H7 (cell line): ENCODE data around the gene TNNI3K. TPM values are rescaled to one million over a fixed set of nuclear protein-coding genes. Genes with fewer than 3 reads are reported as not detected.
"Not testable (repeated sequence)": the region's sequence is repeated elsewhere in the genome, so short reads cannot be mapped to it uniquely, and the experiment has no call there.

Source experiments
- DNase-seq: peaks from one replicate; pipeline ENCODE4 v3.0.0; 2012
- H3K27me3 ChIP-seq: 2 replicates; pipeline ENCODE4 v1.6.0; 2011; ENCODE audit warnings: mild to moderate bottlenecking, low read length; ENCODE audit not compliant: control insufficient read depth, insufficient read depth
- H3K36me3 ChIP-seq: replicated peaks from 2 replicates; pipeline ENCODE4 v1.5.1; 2011; ENCODE audit warnings: low read length; ENCODE audit not compliant: control insufficient read depth, insufficient read depth
- H3K4me3 ChIP-seq: 2 replicates; pipeline ENCODE4 v1.5.1; 2011; ENCODE audit warnings: low read depth, mild to moderate bottlenecking, control low read depth, low read length, moderate library complexity; ENCODE audit not compliant: insufficient read depth
- total RNA-seq: library from RNA; depleted of rRNA; stranded (reverse); fragments of >200 nt; shearing (Covaris generic); gene quantifications from 2 replicates; pipeline ENCODE4 v1.2.3, GENCODE V29; 2014

Gene TNNI3K
- total RNA-seq, 1 experiment from 2014 or later: not detected

- DNase-seq: no peak
- Histone ChIP-seq H3K4me3 (no peak overlapping the region), H3K36me3 (no peaks in the 10 kb centered on the region)
Measured at GRCh38 chr1:74247881-74248528, 12.8 kb downstream of the TNNI3K start.

GRCh38 chr1:74253243-74253824 is 18.1 kb downstream of the TNNI3K start:
- H3K27me3 ChIP-seq, H3K36me3 ChIP-seq, H3K4me3 ChIP-seq, DNase-seq: not testable (repeated sequence)

More at GRCh38 chr1:74247881-74248528, 12.8 kb downstream of the TNNI3K start:
- H3K27me3 ChIP-seq: peaks cover 6% of the 10 kb centered on the region

DNA sequence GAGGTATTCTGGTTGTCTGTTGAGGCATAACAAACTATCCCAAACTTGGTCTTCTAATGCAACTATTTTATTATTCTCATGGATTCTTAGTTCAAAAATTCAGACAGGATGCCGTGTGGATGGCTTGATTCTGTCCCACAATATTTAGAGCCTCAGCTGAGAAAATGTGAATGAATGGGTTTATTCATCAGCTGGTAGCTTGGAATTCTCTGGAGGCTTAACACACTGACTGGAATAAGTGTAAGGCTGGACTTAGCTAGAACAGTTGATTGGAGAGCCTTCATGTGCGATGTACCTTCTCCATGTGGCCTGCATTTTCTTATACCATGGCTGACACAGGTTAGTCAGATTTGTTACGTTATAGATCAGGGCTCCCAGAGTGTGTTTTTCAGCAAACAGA is 30.8 kb downstream of the TNNI3K start:
- DNase-seq: no peak
- no peaks in the 10 kb centered on the region for H3K27me3 ChIP-seq
- no peaks in the 10 kb centered on the region for H3K36me3 ChIP-seq
- no peak overlapping the region for H3K4me3 ChIP-seq

DNA sequence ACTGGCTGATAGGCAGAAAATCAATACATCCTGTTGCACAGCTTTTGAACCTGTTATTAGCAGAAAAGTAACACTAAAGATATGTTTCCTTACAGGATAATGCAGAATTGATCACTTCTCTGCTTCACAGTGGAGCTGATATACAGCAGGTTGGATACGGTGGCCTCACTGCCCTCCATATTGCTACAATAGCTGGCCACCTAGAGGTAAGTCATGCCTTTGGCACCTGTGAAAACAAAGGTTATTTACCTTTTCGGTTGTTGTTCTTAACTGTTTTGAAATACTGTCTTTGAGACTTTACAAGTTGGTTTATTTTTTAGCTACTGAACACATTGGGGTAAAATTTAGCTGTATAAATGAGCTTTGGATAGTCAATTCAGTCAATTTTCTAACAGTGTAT is 36.3 kb downstream of the TNNI3K start:
- no peak for DNase-seq

DNA sequence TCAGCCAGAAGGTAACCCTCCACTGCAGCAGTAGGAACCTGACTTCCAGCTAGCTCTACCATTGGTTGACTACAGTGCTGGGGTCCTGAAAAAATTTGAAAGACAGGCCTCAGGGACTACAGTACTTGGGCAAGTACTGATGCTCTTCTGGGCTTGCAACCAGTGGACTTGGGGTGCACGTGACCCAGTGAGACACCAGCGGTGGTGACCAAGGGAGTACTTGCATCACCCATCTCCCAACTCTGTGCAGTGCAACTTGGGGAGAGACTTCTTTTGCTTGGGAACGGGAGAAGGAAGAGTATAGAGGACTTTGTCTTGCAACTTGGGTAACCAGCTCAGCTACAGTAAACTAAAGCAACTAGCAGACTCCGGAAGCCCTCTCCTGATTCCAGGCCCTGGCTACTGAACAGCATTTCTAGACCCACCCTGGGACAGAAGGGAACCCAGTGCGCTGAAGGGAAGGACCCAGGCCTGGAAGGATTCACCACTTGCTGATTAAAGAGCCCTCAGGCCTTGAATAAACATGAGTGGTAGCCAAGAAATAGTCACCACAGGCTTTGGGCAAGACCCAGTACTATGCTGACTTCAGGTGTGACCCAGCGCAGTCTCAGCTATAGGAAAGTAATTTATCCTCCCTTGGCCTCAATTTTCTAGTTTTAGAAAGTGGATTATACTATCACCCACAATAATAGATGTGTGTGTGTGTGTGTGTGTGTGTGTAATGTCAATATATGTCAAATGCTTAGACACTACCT is 45.6 kb downstream of the TNNI3K start:
- no peaks in the 10 kb centered on the region for H3K36me3 ChIP-seq
- DNase-seq: no peak

More for the DNA sequence above, 36.3 kb downstream of the TNNI3K start:
- Histone ChIP-seq H3K4me3 (no peak overlapping the region), H3K27me3 (no peaks in the 10 kb centered on the region), H3K36me3 (no peaks in the 10 kb centered on the region)

DNA sequence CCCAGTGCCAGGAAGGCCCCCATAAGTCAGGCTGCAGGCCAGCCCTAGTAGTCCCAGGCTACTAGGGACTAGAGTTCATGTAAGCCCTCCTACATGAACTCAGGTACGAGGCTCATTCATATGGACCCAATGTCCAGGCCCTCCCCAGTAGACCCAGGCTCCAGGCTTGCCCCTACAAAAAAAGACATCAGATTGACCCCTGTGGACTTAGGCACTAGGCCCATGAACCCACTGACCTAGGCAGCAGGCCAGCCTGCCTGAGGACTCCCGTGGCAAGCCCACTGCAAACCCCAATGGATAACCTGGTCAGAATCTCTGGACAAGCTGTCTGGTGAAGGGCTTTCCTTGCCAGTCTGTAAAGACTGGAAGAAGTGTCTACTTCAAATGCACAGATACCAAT is 51.2 kb downstream of the TNNI3K start:
- no peaks in the 10 kb centered on the region for H3K27me3 ChIP-seq
- H3K36me3 ChIP-seq: no peaks in the 10 kb centered on the region
- no peak for DNase-seq
- H3K4me3 ChIP-seq: no peak overlapping the region

More for the DNA sequence above, 45.6 kb downstream of the TNNI3K start:
- Histone ChIP-seq H3K27me3 (no peaks in the 10 kb centered on the region), H3K4me3 (no peak overlapping the region)

GRCh38 chr1:74314438-74314837 is 79.3 kb downstream of the TNNI3K start:
- DNase-seq: no peak
- Histone ChIP-seq H3K4me3 (no peak overlapping the region), H3K36me3 (no peaks in the 10 kb centered on the region), H3K27me3 (no peaks in the 10 kb centered on the region)

- DNase-seq: no peak
- H3K36me3 ChIP-seq: no peaks in the 10 kb centered on the region
- H3K27me3 ChIP-seq: no peaks in the 10 kb centered on the region
- no peak overlapping the region for H3K4me3 ChIP-seq
Measured at GRCh38 chr1:74316302-74316701, 81.1 kb downstream of the TNNI3K start.

DNA sequence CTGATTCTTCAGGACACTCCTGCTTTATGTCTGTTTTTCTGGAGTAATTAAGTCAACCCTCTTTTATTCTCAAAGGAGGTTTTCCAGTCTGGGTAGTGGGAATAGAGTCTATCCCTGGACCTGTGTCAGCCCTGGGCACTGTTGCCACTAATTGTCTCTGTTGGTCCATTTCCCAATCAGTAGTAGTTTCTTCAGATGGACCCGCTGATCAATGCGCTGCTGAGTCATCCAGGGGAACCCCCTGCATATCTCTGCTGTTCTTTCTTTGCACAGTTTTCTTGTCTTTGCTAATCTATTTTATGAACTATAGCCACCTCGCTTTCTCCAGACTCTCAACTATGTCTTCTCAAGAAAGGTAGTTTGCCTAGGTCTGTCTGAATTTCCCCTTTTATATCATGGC is 82.5 kb downstream of the TNNI3K start:
- no peak for DNase-seq
- no peaks in the 10 kb centered on the region for H3K36me3 ChIP-seq
- no peaks in the 10 kb centered on the region for H3K27me3 ChIP-seq
- no peak overlapping the region for H3K4me3 ChIP-seq

DNA sequence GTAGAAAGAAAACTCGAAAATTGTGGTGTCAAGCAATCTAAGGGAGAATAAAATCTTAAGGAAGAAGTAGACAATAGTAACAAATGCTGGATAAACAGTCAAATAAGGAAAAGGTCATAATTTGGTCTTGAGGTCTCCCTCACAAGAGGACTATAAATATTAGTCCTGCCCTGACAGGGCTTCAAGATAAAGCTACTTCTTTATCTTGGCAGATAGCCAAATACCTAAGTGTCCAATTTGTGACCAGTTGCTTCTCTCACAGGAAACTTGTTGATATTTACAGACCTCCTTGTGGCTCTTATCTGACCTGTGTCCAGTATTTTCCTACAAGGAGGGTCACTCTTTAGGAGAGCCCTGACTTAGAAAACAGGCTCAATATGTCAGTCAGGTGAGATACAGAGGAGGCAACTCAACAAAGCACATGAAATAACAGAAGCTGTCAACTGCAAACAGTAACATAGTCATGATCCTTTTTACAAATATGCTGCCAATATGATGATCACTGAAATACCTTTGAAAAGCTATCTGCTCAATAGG is 88.8 kb downstream of the TNNI3K start:
- DNase-seq: no peak
- no peak overlapping the region for H3K4me3 ChIP-seq

DNA sequence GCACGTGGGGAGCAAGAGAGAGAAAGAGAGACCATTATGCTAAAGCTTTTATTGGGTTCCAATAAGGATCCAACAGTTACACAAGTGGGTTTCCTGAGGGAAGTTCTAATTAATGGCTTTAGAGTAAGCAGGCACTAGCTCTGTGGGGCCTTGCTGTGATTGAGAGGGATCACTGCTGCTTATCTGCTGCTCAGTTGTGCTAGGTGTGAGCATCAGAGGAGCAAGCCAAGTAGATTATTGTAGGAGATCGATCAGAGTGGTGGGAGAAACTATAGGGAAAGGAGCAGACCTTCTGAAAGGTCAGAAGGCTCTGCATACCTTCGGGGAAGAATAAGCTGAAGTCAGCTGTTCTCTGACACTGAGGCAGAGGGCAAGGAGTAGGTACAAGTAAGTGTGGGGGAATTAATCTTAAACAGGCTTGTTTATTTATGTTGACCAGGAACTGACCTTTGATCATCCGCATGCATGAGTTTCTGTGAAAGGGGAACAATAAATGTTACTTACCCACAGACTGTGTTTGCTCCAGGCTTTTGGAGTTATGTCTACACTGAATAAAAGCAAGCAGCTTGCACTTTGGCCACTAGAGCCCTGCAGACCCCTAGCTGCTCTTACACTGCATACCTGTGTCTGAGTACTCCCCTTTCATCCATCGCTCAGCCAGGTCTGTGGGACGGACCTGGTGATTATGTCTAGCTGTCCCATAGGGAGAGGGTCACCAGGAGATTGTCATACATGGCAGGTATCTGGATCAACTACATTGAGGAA is 89.7 kb downstream of the TNNI3K start:
- no peaks in the 10 kb centered on the region for H3K36me3 ChIP-seq
- H3K27me3 ChIP-seq: no peaks in the 10 kb centered on the region
- no peak overlapping the region for H3K4me3 ChIP-seq
- DNase-seq: no peak

More for the DNA sequence above, 88.8 kb downstream of the TNNI3K start:
- Histone ChIP-seq H3K36me3 (no peaks in the 10 kb centered on the region), H3K27me3 (no peaks in the 10 kb centered on the region)

- no peaks in the 10 kb centered on the region for H3K27me3 ChIP-seq
- H3K4me3 ChIP-seq: no peak overlapping the region
- H3K36me3 ChIP-seq: no peaks in the 10 kb centered on the region
- DNase-seq: no peak
Measured at GRCh38 chr1:74328851-74329250, 93.7 kb downstream of the TNNI3K start.

- H3K36me3 ChIP-seq: no peaks in the 10 kb centered on the region
- no peak overlapping the region for H3K4me3 ChIP-seq
- no peak for DNase-seq
- no peaks in the 10 kb centered on the region for H3K27me3 ChIP-seq
Measured at GRCh38 chr1:74333244-74333643, 98.1 kb downstream of the TNNI3K start.

GRCh38 chr1:74334147-74334546 is 99.0 kb downstream of the TNNI3K start:
- Histone ChIP-seq H3K27me3 (no peaks in the 10 kb centered on the region), H3K36me3 (no peaks in the 10 kb centered on the region), H3K4me3 (no peak overlapping the region)
- no peak for DNase-seq
